OCI-LY7 (cell line): ENCODE results near the gene HOTAIR.

ENCODE experiments used
- CTCF ChIP-seq: fragments of 200-600 bp; sonication (generic); conservative IDR thresholded peaks from 2 replicates; pipeline ENCODE4 v1.5.1; 2014; ENCODE audit warnings: mild to moderate bottlenecking, antibody characterized with exemption, low read length, moderate library complexity, mixed read lengths
- EZH2phosphoT487 ChIP-seq: fragments of 200-600 bp; sonication (generic); IDR thresholded peaks from 2 replicates; pipeline ENCODE4 v1.6.1; 2018; ENCODE audit warnings: low read depth, borderline replicate concordance, mild to moderate bottlenecking, mixed run types, antibody characterized with exemption, low read length, moderate library complexity, mixed read lengths

- TF ChIP-seq EZH2phosphoT487 (no peak), CTCF (no peak)
These were observed 26.8 kb upstream of the HOTAIR start for GRCh38 chr12:54001283-54002187.
